ENCODE measurements around the gene NOTUM. TPM values are rescaled to one million over a fixed set of nuclear protein-coding genes. Genes with fewer than 3 reads are reported as not detected.

Gene NOTUM
- polyA plus RNA-seq, 3 donors = not detected

DNA sequence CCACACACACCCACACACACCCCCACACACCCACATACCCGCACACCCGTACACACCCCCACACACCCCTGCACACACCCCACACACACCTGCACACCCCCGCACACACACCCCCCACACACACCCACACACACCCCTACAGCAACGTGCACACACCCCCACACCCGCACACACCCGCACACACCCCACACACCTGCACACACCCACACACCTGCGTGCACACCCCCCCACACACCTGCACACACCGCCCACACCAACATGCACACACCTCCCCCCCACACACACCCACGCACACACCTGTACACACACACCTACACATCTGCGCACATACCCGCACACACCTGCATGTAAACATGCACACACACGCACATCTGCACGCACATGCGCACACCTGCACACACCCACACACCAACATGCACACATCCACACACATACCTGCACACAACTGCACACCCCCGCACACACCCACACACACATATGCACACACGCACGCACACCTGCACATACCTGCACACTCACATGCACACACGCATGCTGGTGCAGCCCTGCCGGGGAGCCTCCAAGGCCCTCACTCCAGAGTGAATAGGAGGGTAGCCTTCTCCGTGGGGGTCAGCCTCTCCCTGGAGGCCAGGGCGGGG is 23.9 kb upstream of the NOTUM start:
- H3K4me3 Mint-ChIP-seq = no peak overlapping the region
- TF ChIP-seq, protein P1, sequence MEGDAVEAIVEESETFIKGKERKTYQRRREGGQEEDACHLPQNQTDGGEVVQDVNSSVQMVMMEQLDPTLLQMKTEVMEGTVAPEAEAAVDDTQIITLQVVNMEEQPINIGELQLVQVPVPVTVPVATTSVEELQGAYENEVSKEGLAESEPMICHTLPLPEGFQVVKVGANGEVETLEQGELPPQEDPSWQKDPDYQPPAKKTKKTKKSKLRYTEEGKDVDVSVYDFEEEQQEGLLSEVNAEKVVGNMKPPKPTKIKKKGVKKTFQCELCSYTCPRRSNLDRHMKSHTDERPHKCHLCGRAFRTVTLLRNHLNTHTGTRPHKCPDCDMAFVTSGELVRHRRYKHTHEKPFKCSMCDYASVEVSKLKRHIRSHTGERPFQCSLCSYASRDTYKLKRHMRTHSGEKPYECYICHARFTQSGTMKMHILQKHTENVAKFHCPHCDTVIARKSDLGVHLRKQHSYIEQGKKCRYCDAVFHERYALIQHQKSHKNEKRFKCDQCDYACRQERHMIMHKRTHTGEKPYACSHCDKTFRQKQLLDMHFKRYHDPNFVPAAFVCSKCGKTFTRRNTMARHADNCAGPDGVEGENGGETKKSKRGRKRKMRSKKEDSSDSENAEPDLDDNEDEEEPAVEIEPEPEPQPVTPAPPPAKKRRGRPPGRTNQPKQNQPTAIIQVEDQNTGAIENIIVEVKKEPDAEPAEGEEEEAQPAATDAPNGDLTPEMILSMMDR (IDR thresholded peaks at IDR 0.05) = no peak
- Histone ChIP-seq H3K36me3 (replicated peaks in 1 of 2; ENCODE audit: control insufficient read depth in 1 of 2, insufficient read depth in 2 of 2, low read length in 2 of 2) (peaks cover 39 to 44% of the 10 kb centered on the region in 2 donors), H3K4me3 (replicated peaks in 1 of 3; ENCODE audit: low read depth in 2 of 3, low read length in 3 of 3) (no peak overlapping the region), H3K9me3 (replicated peaks in 1 of 2; ENCODE audit: control insufficient read depth in 1 of 2, insufficient read depth in 1 of 2, low read length in 2 of 2) (no peaks in the 10 kb centered on the region), H2AFZ (ENCODE audit: insufficient read depth, low read depth, low read length, poor library complexity, severe bottlenecking) (no peak overlapping the region), H3K4me1 (ENCODE audit: control insufficient read depth in 1 of 2, insufficient read depth in 2 of 2, low read length in 2 of 2) (peaks cover 8 to 10% of the 10 kb centered on the region in 2 donors), H3K4me2 (replicated peaks; ENCODE audit: extremely low read depth, low read length, poor library complexity, severe bottlenecking) (no peak overlapping the region), H3K27me3 (ENCODE audit: control insufficient read depth in 2 of 2, insufficient read depth in 2 of 2, low read length in 2 of 2) (no peaks in the 10 kb centered on the region), H3K79me2 (ENCODE audit: insufficient read depth, low read length) (no peaks in the 10 kb centered on the region), H3K27ac (ENCODE audit: low read depth in 1 of 2, low read length in 2 of 2) (no peak overlapping the region), H4K20me1 (ENCODE audit: insufficient read depth, low read length) (peaks cover 10% of the 10 kb centered on the region), H3K9ac (ENCODE audit: insufficient read depth, low read length, poor library complexity, severe bottlenecking) (no peak overlapping the region)
- H3K27me3 Mint-ChIP-seq (ENCODE audit: low read depth in 3 of 3) = peaks cover 0 to 1% (median 0%) of the 10 kb centered on the region in 3 donors
- peak overlapping the region in 1 of 7 donors; percentile 64 for H3K27ac Mint-ChIP-seq
- H3K4me1 Mint-ChIP-seq = peaks cover 13% of the 10 kb centered on the region
- 98% methylated on average over 11 of the region's 21 CpGs for WGBS (ENCODE audit: insufficient coverage)
- no peaks in the 10 kb centered on the region for H3K9me3 Mint-ChIP-seq
- intact Hi-C loops (cut with micrococcal nuclease) = no loop called here
- H3K36me3 Mint-ChIP-seq = peaks cover 48 to 79% of the 10 kb centered on the region in 2 donors
- DNase-seq = no peak

DNA sequence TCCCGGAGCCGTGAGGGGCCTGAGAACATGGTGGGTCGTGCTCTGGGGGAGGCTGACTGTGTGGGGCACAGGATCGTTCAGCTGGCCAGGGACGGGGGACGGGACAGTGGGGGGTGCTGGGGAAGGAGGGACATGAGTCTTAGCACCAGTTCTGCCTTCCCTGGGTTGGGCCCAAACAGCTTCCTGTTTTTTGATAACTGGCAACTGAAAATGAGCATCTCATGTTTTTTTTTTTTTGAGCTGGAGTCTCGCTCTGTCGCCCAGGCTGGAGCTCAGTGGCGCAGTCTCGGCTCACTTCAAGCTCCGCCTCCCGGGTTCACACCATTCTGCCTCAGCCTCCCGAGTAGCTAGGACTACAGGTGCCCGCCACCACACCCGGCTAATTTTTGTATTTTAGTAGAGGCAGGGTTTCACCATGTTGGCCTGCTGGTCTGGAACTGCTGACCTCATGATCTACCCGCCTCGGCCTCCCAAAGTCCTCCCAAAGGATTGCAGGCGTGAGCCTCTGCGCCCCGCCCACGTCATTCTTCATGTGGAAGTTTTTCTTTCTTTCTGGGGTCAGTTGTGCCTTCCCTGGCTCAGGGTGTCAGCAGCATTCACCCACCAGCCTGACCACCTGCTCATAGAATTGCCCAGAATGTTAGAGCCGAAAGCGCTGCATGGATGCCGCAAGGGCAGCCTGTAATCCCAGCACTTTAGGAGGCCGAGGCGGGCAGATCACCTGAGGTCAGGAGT is 22.8 kb upstream of the NOTUM start:
- peak; percentile 25 to 39 (median 36) for DNase-seq
- Mint-ChIP-seq H3K27ac (peak overlapping the region in 3 of 7 donors; percentile 12 to 61 (median 26)), H3K4me1 (peaks cover 19% of the 10 kb centered on the region), H3K27me3 (ENCODE audit: low read depth in 3 of 3) (peaks cover 0 to 2% (median 1%) of the 10 kb centered on the region in 3 donors), H3K4me3 (no peak overlapping the region), H3K9me3 (no peaks in the 10 kb centered on the region), H3K36me3 (peaks cover 49 to 82% of the 10 kb centered on the region in 2 donors)
- Histone ChIP-seq H2AFZ (ENCODE audit: insufficient read depth, low read depth, low read length, poor library complexity, severe bottlenecking) (peak overlapping the region; percentile 24), H4K20me1 (ENCODE audit: insufficient read depth, low read length) (peaks cover 3% of the 10 kb centered on the region), H3K36me3 (replicated peaks in 1 of 2; ENCODE audit: control insufficient read depth in 1 of 2, insufficient read depth in 2 of 2, low read length in 2 of 2) (peaks cover 37 to 45% of the 10 kb centered on the region in 2 donors), H3K9me3 (replicated peaks in 1 of 2; ENCODE audit: control insufficient read depth in 1 of 2, insufficient read depth in 1 of 2, low read length in 2 of 2) (no peaks in the 10 kb centered on the region), H3K9ac (ENCODE audit: insufficient read depth, low read length, poor library complexity, severe bottlenecking) (no peak overlapping the region), H3K4me2 (replicated peaks; ENCODE audit: extremely low read depth, low read length, poor library complexity, severe bottlenecking) (no peak overlapping the region), H3K4me1 (ENCODE audit: control insufficient read depth in 1 of 2, insufficient read depth in 2 of 2, low read length in 2 of 2) (peaks cover 8 to 10% of the 10 kb centered on the region in 2 donors), H3K4me3 (replicated peaks in 1 of 3; ENCODE audit: low read depth in 2 of 3, low read length in 3 of 3) (no peak overlapping the region), H3K27me3 (ENCODE audit: control insufficient read depth in 2 of 2, insufficient read depth in 2 of 2, low read length in 2 of 2) (no peaks in the 10 kb centered on the region), H3K79me2 (ENCODE audit: insufficient read depth, low read length) (peaks cover 6% of the 10 kb centered on the region), H3K27ac (ENCODE audit: low read depth in 1 of 2, low read length in 2 of 2) (peak overlapping the region in 1 of 2 donors; percentile 36)
- TF ChIP-seq, protein P1 (IDR thresholded peaks at IDR 0.05) = no peak
- 67% methylated on average over 18 of the region's 26 CpGs for WGBS (ENCODE audit: insufficient coverage)
- intact Hi-C loops (cut with micrococcal nuclease) = no loop called here

Measured in CD14-positive monocyte (primary cell).